ENCODE results near the gene FBXL7.

Gene FBXL7

DNA sequence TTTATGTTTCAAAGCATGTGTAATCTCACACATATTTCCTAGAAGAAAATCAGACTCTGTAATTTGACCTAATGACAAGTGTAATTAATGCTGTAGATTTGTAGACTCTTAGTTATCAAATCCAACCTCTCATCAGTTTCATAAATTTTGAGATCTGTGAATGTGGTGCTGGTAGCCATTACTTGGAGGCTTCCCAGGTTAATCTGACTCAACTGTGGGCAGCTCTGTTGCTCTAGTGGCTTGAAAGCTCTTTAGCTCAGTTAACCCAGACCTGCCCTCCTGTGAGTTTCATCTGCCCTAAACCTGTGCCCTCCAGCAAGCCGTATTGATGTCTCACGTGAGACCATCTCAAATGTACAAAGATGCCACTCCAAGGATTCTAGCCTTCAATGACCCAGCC is 323.4 kb downstream of the FBXL7 start:
- TF ChIP-seq CREB1 (IDR thresholded peaks at IDR 0.05; ENCODE audit: low read depth), result no peak
- TF ChIP-seq NFIC (IDR thresholded peaks at IDR 0.05), result no peak
- no peak for TF ChIP-seq ZBTB7A (IDR thresholded peaks at IDR 0.05; ENCODE audit: low read depth)
- no peak for TF ChIP-seq CEBPB (IDR thresholded peaks at IDR 0.05)
- TF ChIP-seq TEAD4 (IDR thresholded peaks at IDR 0.05), result no peak
- TF ChIP-seq TCF12 (IDR thresholded peaks at IDR 0.05; ENCODE audit: low read depth), result no peak
- TF ChIP-seq, protein P1, sequence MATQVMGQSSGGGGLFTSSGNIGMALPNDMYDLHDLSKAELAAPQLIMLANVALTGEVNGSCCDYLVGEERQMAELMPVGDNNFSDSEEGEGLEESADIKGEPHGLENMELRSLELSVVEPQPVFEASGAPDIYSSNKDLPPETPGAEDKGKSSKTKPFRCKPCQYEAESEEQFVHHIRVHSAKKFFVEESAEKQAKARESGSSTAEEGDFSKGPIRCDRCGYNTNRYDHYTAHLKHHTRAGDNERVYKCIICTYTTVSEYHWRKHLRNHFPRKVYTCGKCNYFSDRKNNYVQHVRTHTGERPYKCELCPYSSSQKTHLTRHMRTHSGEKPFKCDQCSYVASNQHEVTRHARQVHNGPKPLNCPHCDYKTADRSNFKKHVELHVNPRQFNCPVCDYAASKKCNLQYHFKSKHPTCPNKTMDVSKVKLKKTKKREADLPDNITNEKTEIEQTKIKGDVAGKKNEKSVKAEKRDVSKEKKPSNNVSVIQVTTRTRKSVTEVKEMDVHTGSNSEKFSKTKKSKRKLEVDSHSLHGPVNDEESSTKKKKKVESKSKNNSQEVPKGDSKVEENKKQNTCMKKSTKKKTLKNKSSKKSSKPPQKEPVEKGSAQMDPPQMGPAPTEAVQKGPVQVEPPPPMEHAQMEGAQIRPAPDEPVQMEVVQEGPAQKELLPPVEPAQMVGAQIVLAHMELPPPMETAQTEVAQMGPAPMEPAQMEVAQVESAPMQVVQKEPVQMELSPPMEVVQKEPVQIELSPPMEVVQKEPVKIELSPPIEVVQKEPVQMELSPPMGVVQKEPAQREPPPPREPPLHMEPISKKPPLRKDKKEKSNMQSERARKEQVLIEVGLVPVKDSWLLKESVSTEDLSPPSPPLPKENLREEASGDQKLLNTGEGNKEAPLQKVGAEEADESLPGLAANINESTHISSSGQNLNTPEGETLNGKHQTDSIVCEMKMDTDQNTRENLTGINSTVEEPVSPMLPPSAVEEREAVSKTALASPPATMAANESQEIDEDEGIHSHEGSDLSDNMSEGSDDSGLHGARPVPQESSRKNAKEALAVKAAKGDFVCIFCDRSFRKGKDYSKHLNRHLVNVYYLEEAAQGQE (IDR thresholded peaks at IDR 0.05; ENCODE audit: low read depth), result no peak
- TF ChIP-seq EP300 (IDR thresholded peaks at IDR 0.05; ENCODE audit: borderline replicate concordance), result no peak
- TF ChIP-seq TAF1 (IDR thresholded peaks at IDR 0.05; ENCODE audit: low read depth), result no peak
- TF ChIP-seq, protein P2, sequence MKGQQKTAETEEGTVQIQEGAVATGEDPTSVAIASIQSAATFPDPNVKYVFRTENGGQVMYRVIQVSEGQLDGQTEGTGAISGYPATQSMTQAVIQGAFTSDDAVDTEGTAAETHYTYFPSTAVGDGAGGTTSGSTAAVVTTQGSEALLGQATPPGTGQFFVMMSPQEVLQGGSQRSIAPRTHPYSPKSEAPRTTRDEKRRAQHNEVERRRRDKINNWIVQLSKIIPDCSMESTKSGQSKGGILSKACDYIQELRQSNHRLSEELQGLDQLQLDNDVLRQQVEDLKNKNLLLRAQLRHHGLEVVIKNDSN (IDR thresholded peaks at IDR 0.05), result no peak
- TF ChIP-seq, protein P3, sequence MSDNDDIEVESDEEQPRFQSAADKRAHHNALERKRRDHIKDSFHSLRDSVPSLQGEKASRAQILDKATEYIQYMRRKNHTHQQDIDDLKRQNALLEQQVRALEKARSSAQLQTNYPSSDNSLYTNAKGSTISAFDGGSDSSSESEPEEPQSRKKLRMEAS (IDR thresholded peaks at IDR 0.05), result no peak
- no peak for TF ChIP-seq YY1 (IDR thresholded peaks at IDR 0.05; ENCODE audit: low read depth)
- no peak for TF ChIP-seq EGR1 (IDR thresholded peaks at IDR 0.05)
- no peak for TF ChIP-seq FOXM1 (IDR thresholded peaks at IDR 0.05; ENCODE audit: borderline replicate concordance, low read depth)
- TF ChIP-seq RAD21 (IDR thresholded peaks at IDR 0.05; ENCODE audit: low read depth), result no peak

DNA sequence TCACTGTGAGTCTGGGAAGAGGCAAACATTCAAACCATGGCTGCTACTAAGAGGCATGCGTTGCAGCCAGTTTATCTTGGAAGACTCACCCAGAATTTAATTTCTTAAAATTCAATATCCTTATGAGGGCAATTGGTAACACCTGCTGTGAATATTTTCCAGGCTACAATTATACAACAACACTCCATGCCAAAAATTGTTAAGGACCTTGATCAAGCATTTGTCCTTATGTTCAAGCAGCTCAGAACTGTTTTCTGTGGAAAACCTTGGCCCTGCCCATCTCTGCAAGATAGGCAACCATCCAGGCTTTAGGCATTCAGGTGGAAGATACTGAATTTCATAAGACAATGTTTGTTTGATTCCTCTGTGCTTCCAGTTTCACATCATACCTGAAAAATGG is 327.8 kb downstream of the FBXL7 start:
- TF ChIP-seq NFIC (IDR thresholded peaks at IDR 0.05) (no peak), ZBTB7A (IDR thresholded peaks at IDR 0.05; ENCODE audit: low read depth) (no peak)
- TF ChIP-seq, protein P1 (IDR thresholded peaks at IDR 0.05; ENCODE audit: low read depth), result no peak

DNA sequence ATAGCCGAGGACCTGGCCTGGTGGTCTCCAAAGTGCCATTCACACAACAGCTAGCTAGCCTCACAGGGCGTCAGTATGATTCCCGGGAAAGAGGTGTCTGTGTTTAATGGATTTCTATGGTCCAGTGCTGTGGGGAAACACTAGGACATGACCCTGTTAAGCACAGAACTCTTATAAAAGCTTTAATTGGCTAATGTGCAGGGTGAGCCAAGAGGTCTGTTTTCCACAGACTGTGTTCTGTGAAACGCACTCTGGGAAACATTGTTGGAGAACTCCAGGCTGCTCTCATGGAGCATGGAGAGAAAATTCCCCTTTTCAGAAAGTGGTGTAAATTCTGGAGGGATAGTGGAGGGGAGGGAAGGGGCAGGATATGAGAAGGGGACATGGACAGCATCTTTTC is 331.4 kb downstream of the FBXL7 start:
- TF ChIP-seq YY1 (IDR thresholded peaks at IDR 0.05; ENCODE audit: low read depth) (no peak), FOXM1 (IDR thresholded peaks at IDR 0.05; ENCODE audit: borderline replicate concordance, low read depth) (no peak)
- TF ChIP-seq, protein P3 (IDR thresholded peaks at IDR 0.05), result no peak

DNA sequence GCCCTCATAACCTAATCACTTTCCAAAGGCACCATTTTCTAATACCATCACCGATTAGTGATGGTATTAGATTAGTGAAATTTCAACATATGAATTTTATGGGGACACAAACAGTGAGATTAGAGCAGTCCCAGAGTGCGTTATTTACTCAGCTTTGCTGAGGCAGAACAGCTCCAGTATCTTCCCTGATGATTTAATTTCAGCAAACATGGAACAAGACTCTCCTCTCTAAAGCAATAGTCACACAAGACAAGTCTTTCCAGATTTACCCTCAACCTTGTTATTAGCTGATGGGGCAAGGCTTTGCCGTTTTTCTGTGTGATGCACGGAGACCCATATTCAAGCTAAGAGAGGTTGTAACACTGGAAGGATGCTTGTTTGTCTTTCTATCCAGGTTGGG is 333.4 kb downstream of the FBXL7 start:
- TF ChIP-seq TEAD4 (IDR thresholded peaks at IDR 0.05) (no peak), EP300 (IDR thresholded peaks at IDR 0.05; ENCODE audit: borderline replicate concordance) (no peak), TAF1 (IDR thresholded peaks at IDR 0.05; ENCODE audit: low read depth) (no peak), ZBTB7A (IDR thresholded peaks at IDR 0.05; ENCODE audit: low read depth) (no peak), CEBPB (IDR thresholded peaks at IDR 0.05) (no peak), CREB1 (IDR thresholded peaks at IDR 0.05; ENCODE audit: low read depth) (no peak), EGR1 (IDR thresholded peaks at IDR 0.05) (no peak), RAD21 (IDR thresholded peaks at IDR 0.05; ENCODE audit: low read depth) (no peak)
- TF ChIP-seq, protein P1 (IDR thresholded peaks at IDR 0.05; ENCODE audit: low read depth), result no peak
- TF ChIP-seq, protein P3 (IDR thresholded peaks at IDR 0.05), result no peak

DNA sequence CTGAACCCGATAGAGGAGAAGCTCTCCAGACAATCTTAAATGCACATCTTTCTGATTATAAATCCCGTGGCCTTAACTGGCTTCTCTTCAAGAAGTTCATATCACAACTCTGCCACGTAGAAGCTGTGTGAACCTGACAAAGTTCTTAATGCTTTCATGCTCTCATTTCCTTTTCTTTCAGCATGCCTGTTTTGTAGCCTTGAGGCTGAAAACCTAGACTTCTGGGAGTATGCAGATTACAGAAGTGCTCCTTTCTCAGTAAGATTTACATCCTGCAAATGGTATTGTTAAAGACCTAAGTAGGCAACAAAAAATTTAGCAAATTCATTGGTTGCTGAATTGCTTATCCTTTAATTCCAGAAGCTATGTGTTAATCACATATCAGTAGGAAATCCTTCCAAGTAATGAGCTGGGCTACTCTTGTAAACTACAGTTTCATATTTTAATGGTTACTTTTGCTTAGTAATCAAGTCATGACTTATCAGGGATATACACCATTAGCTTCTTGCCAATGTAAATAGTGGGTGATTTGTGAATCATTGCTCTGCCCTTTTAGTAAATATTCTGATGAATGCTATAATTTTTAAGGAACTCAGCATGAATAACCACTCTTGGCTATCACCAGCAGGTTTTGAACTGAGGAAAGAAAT is 334.7 kb downstream of the FBXL7 start:
- TF ChIP-seq, protein P3 (IDR thresholded peaks at IDR 0.05), result no peak
- TF ChIP-seq YY1 (IDR thresholded peaks at IDR 0.05; ENCODE audit: low read depth), result no peak
- no peak for TF ChIP-seq EP300 (IDR thresholded peaks at IDR 0.05; ENCODE audit: borderline replicate concordance)
- no peak for TF ChIP-seq TEAD4 (IDR thresholded peaks at IDR 0.05)
- TF ChIP-seq FOXM1 (IDR thresholded peaks at IDR 0.05; ENCODE audit: borderline replicate concordance, low read depth), result no peak
- no peak for TF ChIP-seq ZBTB7A (IDR thresholded peaks at IDR 0.05; ENCODE audit: low read depth)
- no peak for TF ChIP-seq RAD21 (IDR thresholded peaks at IDR 0.05; ENCODE audit: low read depth)
- no peak for TF ChIP-seq TAF1 (IDR thresholded peaks at IDR 0.05; ENCODE audit: low read depth)
- no peak for TF ChIP-seq EGR1 (IDR thresholded peaks at IDR 0.05)
- TF ChIP-seq CREB1 (IDR thresholded peaks at IDR 0.05; ENCODE audit: low read depth), result no peak
- TF ChIP-seq CEBPB (IDR thresholded peaks at IDR 0.05), result no peak
- TF ChIP-seq, protein P1 (IDR thresholded peaks at IDR 0.05; ENCODE audit: low read depth), result no peak
- no peak for TF ChIP-seq NFIC (IDR thresholded peaks at IDR 0.05)
- TF ChIP-seq, protein P2 (IDR thresholded peaks at IDR 0.05), result no peak

Measured in Ishikawa (cell line).